T47D (cell line): Measurements from ENCODE around the gene ABHD13.

Experiments used
- DNase-seq, 2 experiments: peaks; one replicate each; pipeline versions ENCODE4 v3.0.0 to v3.0.0-alpha.2; 2011 to 2012; ENCODE audit warnings: low read depth in 1 of 2, low spot score in 1 of 2
- JUND ChIP-seq: IDR thresholded peaks from 2 replicates; pipeline ENCODE4 v1.6.1; 2012; ENCODE audit warnings: low read depth
- in situ Hi-C: cut with HindIII; loops from 2 replicates; pipeline ENCODE4 v1.10.0; 2016; ENCODE audit warnings: low sequenced_read_pairs, low pct_unique_long_range_greater_than_20kb

Gene ABHD13

DNA sequence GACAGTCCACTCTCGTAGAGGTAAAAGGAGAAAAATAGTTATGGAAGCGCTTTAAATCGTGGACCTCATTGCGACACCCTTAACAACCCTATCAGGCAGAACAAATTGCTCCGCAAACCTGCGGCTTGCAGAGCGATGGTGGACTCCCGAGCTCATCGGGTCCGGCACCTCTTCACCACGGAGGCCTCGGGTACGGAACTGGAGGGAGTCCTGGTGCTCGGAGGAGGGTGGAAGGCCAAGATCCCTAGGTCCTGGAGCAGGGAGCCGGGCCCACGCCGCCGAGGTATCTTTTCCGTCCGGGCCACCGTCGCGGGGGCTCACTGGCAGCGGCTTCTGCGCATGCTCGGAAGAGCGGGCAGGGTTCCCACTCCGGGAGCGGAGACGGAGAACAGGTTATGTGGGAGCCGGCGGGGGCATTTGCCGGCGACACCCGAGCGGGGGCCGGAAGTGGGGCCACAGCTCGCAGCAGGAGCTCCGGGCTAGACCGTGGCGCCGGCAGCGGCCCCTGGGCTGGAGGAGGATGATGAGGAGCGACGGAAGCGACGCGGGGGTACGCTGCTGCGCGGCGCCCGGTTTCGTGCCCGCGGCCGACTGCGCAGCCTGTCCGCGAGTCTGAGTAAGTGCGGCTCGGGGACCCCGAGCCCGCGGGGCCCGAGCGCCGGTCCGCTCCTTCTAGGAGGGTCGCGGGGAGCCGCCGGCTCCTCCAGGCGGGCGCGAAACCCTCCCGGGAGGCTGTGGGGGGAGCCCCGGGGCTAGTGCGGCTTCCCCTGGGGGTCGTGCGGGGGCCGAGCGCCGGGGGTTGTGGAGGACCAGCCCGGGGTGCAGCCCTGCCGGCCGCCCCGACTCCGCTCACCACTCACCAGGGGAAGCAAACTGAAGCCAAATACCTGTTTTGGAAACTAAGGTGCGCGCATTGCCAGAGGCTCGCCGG, at the start of gene ABHD13:
ABHD13 (plus strand) TSS at position 349 of the 931 bp plus-strand sequence. CDS start 10,827 bp downstream, outside the sequence.
- in situ Hi-C loops: no loop called here

DNA sequence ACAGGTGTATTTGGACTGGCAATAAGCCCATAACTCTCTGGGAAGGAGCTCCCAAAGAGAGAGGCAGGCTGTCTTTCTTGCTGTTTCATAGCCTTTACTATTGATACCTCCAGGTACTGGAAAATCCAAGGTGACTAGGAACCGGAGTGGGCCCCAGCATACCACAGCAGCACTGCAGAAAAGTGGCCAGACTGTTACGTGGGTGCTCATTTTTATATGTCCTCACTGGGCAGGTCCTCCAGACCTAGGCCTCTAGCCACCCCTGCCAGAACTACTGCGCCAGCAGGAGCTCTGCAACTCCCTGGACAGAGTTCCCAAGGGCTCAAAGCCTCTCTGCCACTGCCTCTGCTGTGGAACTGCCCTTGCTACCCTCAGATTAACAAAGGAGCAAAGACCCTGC, 49.3 kb upstream of the ABHD13 start:
- TF ChIP-seq JUND: no peak
- in situ Hi-C loops: no loop called here

More for the DNA sequence above, at the start of gene ABHD13:
- peak; percentile 86 to 93 for DNase-seq
- TF ChIP-seq JUND: peak; percentile 26; the same call in 1 of the 2 replicates

DNA sequence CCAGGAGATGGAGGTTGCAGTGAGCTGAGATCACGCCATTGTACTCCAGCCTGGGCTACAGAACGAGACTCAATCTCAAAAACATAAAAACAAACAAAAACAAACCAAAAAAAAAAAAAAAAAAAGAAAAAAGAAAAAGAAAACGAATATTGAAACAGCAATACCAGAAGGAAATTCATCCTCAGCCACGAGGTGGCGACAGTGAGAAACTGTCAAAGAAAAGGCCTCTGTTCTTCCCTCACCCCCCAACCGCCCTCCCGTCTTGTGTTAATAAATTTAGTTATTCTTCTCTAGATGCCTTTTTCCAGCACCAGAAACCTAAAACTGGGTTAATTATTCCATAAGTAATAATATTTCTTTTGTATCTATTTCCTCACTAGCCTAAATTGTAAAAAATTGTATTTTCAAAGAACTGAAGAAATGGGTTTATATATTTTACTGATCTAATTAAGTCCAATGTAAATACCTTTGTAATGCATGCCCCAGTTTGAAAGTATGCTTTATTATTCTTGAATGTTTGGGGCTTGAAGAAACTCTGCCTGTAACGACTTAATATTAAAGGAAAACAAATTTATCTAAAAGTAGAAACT, 41.4 kb upstream of the ABHD13 start:
- in situ Hi-C loops: no loop called here
- DNase-seq: peak in 1 of 2 experiments; percentile 50
- TF ChIP-seq JUND: no peak

More for the DNA sequence above, 49.3 kb upstream of the ABHD13 start:
- DNase-seq: no peak

DNA sequence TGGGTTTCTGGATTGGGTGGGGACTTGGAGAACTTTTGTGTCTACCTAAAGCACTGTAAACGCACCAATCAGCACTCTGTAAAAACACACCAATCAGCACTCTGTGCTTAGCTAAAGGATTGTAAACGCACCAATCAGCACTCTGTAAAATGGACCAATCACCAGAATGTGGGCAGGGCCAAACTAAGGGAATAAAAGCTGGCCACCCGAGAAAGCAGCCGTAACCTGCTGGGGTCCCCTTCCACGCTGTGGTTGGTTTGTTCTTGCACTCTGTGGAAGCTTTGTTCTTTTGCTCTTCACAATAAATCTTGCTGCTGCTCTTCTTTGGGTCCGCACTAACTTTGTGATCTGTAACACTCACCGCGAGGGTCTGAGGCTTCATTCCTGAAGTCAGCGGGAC, 40.1 kb upstream of the ABHD13 start:
- TF ChIP-seq JUND: no peak
- no peak for DNase-seq
- in situ Hi-C loops: no loop called here

DNA sequence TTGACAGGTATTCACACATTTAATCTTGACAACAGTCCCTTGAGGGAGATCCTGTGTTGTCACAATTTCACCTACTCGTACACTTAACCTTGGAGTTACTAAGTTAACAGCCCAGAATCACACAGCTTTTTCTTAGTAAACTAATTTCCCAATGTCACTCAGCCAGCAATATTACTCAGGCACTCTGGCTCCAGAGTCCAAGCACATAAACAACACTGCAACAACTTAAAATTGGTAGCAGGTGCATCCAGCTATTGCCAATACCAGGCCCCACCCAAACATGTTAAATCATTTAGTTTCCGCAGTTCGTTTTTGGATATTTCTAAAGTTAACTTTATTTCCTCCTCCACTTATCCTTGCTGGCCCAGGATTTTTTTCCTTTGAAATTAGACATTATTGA, 35.5 kb upstream of the ABHD13 start:
- in situ Hi-C loops: no loop called here
- no peak for TF ChIP-seq JUND

DNA sequence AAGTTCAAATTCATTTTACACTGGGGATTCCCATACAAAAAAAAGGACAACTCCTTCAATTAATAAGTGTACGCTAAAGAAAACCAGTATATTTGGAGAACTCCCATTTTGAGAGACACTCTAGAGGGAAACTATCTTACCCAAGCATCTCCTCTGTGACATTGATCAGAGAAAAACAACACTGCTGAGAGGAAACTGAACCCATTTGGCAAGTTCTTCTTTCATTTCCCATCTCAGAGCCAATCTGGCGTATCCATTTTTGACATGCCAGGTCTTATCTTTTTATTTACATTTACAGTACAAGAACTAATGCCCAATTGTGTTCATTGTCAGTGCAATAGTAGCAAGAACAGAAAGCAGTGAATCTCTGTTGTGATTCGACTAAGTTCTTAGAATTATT, 33.0 kb upstream of the ABHD13 start:
- in situ Hi-C loops: no loop called here
- DNase-seq: no peak
- no peak for TF ChIP-seq JUND

More for the DNA sequence above, 35.5 kb upstream of the ABHD13 start:
- DNase-seq: no peak

DNA sequence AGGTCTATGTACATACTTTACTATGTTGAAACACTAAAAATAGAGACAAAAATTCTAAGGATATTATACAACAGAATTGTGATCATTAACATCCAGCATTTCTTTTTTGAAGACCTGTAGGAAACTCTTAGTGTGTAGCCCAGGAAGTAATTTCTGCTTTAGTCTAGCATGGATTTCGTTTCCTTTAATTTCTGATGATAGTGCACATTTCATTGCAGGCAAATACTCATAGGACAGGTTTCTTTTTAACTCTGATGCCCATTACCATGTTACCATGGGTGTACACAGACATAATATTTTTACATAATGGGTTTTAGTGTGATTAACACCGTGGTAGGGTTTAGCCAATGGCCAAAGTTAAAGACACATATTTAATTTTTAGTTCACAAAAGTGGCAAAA, 29.9 kb upstream of the ABHD13 start:
- in situ Hi-C loops: no loop called here
- no peak for TF ChIP-seq JUND
- DNase-seq: no peak

DNA sequence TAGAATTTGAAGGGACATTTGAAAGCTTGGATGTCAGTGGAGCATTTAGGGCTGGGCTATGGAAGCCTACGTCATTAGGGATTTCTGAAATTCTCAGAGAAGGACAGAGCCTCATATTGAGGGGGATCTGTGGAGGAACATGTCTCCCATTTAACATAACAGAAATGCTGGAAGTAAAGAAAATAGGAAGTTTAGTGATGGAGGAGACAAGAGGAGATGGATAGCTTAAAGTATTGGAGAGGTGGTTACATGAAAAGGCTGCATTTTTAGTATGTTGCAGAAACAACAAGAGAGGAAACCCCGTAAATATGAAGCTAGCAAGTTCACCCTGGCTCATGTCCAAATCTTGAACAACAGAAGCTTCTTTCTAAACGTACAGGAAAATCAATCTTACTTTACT, 27.3 kb upstream of the ABHD13 start:
- no peak for DNase-seq
- in situ Hi-C loops: no loop called here
- no peak for TF ChIP-seq JUND

DNA sequence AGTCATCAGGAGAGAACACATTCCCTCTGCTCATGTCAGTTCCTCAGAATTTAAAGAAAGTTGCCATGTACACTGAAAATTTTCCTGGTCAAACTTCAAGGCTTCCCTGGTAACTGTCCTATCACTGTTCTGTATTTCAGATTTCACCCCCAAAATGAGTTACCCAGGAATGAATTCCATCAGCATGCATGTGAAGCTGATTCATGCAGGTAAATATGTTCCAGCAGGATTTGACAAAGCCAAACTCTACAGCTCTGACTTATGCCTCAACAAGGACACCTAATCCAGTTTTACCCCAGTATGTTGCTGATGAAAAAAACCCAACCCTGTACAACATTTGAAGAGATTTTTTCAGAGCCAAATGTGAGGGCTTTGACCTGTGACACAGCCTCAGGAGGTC, 24.4 kb upstream of the ABHD13 start:
- no peak for TF ChIP-seq JUND
- DNase-seq: no peak
- in situ Hi-C loops: no loop called here

DNA sequence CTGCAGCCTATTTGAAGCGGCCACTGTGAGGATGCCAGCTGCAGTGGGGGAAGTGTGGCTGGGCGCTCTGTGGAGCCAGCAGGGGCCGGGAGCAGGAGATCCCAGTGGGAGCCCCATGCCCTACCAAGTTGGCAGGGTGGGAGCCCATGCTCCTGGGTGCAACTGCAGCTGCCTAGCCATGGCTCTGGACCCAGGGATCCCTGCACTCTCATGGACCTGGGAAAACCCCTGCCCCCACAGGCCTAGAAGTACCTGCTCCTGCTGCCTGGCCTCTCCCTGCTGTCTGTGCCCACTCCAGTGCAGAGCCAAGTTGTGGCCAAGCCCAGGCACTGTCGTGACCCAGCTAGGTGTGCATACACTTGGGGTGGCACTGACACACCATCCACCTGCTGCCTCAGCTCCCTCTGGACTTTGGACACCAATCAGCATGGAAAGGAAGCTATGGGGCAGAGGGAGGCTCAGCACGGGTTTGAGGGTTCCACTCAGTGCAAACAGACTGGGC, 23.7 kb upstream of the ABHD13 start:
- TF ChIP-seq JUND: no peak
- no peak for DNase-seq
- in situ Hi-C loops: no loop called here

DNA sequence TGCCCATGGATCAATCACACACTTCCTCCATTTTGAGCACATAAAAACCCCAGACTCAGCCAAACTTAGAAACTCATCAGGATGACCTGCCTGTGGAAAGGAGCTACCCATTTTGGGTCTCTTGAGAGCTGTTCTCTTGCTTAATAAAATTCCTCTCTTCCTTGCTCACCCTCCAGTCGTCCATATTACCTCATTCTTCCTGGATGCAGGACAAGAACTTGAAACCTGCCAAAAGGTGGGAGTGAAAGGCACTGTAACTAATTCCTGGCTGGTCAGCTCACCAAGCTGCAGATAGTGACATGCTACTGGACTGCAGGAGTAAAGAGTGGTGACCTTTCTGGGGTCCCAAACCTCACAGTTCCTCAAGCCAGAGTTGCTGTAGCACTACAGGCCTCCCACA, 23.0 kb upstream of the ABHD13 start:
- no peak for DNase-seq
- no peak for TF ChIP-seq JUND
- in situ Hi-C loops: no loop called here

DNA sequence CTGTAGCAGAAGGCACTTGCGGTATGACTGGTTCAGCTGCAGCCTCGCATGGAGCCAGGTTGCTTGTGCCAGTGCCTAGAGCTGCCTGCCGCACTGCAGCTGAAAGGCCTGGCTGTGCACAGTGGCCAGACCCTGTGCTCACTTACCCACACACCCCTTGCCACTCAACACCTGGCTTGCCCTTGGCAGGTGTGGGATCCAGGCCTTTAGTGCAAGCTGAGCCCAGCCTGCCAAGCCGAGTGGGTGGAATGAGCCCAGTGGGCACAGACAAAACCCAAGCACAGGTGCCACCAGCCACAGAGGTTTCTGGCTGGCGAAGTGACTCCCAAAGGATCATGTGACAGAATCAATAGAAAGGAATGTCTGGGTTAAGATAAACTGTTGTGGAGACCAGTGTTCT, 22.3 kb upstream of the ABHD13 start:
- TF ChIP-seq JUND: no peak
- in situ Hi-C loops: no loop called here
- no peak for DNase-seq

DNA sequence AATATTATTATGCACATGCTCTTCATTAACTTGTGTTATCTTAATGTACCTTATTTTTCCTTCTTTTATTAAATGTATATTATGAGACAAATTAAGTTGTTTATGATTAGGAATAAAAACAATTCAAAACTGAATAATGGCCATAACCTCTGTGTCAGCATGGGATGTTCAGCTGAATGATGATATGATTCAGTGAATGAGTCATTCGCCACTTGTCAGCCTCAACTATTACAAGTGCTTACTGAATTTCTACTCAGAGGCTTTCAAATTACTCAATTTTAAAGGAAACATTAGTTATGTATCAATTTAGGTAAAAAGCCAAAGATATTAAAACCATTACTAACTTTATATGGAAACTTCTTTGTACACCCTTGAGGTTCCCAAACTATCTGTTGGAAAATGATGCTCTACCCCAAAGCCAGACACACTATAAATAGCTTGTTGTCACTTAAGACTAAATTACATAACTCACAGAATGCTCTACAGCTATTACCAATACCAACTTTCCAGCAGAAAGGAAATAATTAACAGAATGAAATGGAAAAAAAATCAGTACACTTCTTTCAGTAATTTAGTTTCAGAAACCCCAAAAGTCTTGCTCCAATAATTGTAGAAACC, 17.3 kb upstream of the ABHD13 start:
- TF ChIP-seq JUND: no peak
- in situ Hi-C loops: no loop called here
- no peak for DNase-seq
